HG02759 (cell line): Measurements from ENCODE around the gene MRPS9.
A peak's percentile ranks its signal among the peaks of the same experiment; 100 is the strongest.

Experiments used
- ATAC-seq: cut with Tn5 transposase; IDR thresholded peaks from one replicate; pipeline ENCODE4 v1.9.1; 2021; ENCODE audit warnings: mild to moderate bottlenecking, moderate library complexity; ENCODE audit not compliant: unreplicated experiment

MRPS9 gene

DNA sequence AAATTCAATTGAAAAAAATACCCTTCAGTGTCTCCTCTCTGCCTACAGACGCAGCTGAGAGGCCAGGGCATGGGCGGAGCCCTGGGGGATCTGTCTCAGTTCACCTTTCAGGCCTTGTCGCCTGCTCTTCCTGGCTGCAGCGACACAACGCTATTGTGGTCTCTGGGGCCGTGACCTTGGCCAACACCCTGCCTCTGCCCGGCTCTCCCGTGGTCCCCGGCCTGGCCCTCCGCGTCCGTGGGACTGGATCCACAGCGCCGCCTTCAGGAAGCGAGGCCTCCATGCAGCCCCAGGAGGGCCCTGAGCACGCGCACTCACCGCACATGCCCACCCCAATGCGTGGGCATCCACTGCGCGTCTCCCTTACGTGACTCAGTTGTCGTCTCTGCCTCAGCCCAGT is 81.1 kb downstream of the MRPS9 start:
- no peak for ATAC-seq

DNA sequence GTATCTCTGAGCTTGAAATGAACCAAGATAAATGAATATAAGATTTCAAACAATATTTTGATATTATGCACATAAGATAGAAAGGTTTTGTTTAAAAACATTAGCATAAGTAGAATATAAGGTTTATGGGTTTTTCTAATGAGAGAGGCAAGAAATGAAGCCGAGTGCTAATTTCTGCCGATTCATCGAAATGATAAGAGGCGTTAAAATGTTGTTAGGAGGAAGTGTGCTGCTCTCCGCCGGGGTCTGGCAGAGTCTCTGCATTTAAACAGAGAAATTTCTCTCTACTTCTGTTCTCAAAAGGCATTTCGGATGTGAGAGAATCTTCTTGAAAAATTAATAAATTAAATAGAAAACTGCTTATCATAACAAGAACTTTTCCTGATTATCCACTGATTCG is 83.6 kb downstream of the MRPS9 start:
- ATAC-seq, result no peak

- no peak for ATAC-seq
Observed at GRCh38 chr2:105125428-105125827, 87.6 kb downstream of the MRPS9 start.

DNA sequence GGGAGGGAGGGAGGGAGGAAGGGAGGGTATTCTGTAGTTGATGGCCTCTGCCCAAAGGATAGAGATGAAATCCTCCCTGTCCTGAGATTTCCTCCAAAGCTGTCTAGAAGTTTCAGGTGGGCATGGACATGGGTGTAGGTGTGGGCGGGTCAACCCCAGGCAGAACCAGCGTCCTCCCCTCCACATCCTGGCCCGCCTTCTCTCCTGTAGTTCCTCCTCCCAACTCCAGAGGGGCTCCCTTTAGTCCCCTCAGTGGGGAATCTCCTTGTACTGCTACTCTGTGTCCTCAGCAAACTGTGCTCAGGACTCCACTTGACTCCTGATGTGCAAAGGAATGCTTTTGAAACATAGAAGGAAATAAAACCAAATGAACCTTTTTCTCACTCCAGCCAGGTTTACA is 88.1 kb downstream of the MRPS9 start:
- no peak for ATAC-seq

GRCh38 chr2:105126336-105126735 is 88.5 kb downstream of the MRPS9 start:
- ATAC-seq, result no peak

GRCh38 chr2:105127289-105127915 is 89.5 kb downstream of the MRPS9 start:
- ATAC-seq, result no peak

- ATAC-seq, result peak; percentile 95
Observed at GRCh38 chr2:105129722-105130232, 91.9 kb downstream of the MRPS9 start.

- no peak for ATAC-seq
Observed at GRCh38 chr2:105130546-105130945, 92.7 kb downstream of the MRPS9 start.

DNA sequence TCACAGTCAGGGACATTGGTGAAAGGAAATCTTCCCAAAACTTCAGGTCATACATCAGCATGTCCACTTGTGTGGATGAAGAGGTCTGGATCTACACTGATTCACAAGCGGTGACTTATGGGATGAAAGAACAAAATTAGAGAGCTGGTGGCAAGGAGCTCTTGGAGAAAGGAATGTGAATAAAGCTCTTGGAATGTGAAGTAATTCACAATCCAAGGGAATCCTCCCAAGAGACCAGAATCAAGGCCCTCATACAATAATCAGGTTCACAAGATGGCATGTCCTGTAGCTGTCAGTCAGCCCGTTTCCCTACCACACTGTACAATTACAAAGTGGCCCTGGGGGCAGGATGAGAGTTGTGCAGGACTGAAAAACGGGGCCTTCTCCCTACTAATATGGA is 96.2 kb downstream of the MRPS9 start:
- ATAC-seq, result no peak

GRCh38 chr2:105135436-105135835 is 97.6 kb downstream of the MRPS9 start:
- ATAC-seq, result no peak

DNA sequence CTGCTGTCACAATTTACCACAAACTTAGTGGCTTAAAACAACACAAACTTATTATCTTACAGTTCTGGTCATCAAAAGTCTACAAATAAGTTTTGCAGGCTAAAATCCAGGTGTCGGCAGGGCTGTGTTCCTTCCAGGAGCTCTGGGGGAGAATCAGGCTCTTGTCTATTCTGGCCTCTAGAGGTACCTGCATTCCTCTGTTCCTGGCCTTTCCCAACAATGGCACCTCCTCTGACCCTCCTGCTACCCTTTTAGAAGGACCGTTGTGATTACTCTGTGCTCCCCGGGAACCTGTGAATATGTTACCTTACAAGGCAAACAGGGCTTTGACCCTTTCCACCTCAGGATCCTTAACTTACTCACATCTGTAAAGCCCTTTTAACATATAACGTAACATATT is 98.5 kb downstream of the MRPS9 start:
- no peak for ATAC-seq

- ATAC-seq, result no peak
Observed at GRCh38 chr2:105138643-105139042, 100.8 kb downstream of the MRPS9 start.

GRCh38 chr2:105139556-105140239 is 101.8 kb downstream of the MRPS9 start:
- no peak for ATAC-seq

- ATAC-seq, result no peak
Observed at GRCh38 chr2:105140240-105140568, 102.3 kb downstream of the MRPS9 start.

DNA sequence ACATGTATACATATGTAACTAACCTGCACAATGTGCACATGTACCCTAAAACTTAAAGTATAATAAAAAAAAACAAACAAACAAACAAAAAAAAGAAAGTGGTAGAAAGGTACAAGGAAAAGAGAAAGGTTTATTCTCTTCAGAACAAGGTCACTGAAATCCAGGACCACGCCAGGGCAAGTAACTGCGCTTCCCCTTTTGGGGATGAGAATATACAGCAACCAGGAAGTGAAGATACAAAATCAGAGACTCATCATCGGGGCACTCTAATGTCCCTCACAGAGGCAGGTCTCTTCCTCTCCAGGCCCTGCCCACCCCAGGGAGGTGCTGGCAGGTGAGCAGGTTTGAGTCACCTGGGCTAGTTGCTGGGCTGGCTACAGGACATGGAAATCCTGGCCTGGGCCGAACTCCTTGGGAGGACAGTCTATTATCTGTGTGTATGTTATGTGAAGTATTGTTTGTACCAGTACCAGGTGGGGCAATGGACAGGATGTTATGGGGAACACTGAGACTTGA is 103.3 kb downstream of the MRPS9 start:
- no peak for ATAC-seq

- no peak for ATAC-seq
Observed at GRCh38 chr2:105142239-105142638, 104.4 kb downstream of the MRPS9 start.

DNA sequence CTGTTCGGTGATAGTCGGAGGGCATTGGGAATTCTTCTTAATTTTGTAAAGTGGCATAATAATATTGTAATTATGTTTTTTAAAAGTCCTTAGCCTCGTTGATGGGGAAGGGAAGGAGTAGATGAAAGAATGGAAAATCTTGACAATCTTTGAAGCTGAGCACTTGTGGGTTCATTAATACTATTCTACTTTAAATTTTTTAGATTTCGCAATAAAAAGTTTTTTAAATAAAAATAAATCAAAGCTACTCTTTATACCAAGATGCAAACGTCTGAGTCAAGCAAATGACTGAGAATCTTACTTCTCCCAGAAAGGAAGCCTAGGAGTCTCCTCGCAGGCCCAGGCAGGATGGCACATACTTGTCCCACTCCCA is 105.2 kb downstream of the MRPS9 start:
- ATAC-seq, result no peak

DNA sequence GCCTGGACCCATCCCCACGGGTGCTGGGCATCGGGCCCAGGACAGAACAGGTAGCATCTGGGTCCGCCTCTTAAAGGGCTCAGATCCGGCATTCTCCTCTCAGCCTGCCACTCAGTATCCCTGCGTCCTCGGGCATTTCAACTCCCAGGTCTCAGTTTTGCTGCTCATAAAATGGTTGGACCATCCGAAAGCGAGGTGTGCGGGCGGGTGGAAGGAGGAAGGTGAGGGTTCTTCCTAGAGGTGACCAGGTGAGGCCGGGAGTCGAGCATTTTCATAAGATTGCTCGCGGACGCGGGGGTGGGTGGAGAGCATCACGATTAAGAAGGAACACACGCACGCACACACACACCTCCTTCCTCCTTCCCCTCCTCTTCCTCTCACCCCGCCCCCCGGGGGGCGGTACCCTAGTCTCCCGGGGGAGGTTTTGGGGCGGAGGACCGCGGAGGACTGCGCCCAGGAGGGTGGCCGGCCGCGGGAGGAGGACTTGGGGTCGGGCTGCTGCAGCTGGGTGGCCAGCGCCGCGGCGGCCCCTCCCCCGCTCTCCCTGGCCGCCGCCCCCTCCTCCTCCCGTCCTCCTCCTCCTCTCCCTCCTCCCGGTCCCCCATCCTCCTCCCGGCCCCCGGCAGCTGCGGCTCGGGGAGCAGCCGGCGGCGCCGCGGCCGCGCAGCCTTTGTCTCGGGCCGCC is 105.7 kb downstream of the MRPS9 start:
- peak; percentile 57 for ATAC-seq

- peak; percentile 13 for ATAC-seq
Observed at GRCh38 chr2:105144152-105144940, 106.5 kb downstream of the MRPS9 start.

DNA sequence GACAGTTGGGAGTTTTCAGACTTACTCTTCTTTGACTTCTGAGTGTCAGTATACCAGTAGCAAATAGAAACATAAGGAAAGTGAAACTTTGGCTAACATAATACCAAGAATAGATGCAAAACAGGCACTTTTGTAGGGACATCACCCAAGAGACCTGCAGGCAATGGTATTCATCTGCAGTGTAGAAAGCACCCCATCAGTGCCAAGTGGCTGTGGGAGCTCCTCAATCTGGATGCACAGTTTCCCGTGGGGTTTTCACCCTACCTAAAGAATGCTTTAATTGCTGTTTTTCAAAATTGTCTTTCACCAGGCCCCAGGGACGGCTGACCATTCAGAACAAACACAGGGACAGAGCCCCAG is 107.1 kb downstream of the MRPS9 start:
- ATAC-seq, result no peak

- no peak for ATAC-seq
Observed at GRCh38 chr2:105149272-105149671, 111.4 kb downstream of the MRPS9 start.
